HG02798 (cell line): ENCODE results near the gene PRKCE.

Source experiments
- ATAC-seq: cut with Tn5 transposase; IDR thresholded peaks from one replicate; pipeline ENCODE4 v1.9.1; 2021; ENCODE audit warnings: mild to moderate bottlenecking; ENCODE audit not compliant: unreplicated experiment, poor library complexity

The PRKCE gene

DNA sequence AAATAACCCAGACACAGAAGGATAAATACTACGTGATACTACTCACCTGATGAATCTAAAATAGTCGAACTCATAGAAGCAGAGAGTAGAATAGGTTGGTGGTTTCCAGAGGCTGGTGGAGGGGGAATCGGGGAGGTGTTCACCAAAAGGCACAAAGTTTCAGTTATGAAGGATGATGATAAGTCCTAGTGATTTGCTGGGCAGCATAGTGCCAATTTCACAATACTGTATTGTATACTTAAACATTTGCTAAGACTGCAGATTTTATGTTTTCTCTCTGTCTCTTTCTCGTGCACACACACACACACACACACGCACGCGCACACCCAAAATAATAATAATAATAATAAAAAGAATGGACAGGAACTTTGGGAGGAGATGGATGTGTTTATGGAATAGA, 425.4 kb downstream of the PRKCE start:
- ATAC-seq, result no peak

DNA sequence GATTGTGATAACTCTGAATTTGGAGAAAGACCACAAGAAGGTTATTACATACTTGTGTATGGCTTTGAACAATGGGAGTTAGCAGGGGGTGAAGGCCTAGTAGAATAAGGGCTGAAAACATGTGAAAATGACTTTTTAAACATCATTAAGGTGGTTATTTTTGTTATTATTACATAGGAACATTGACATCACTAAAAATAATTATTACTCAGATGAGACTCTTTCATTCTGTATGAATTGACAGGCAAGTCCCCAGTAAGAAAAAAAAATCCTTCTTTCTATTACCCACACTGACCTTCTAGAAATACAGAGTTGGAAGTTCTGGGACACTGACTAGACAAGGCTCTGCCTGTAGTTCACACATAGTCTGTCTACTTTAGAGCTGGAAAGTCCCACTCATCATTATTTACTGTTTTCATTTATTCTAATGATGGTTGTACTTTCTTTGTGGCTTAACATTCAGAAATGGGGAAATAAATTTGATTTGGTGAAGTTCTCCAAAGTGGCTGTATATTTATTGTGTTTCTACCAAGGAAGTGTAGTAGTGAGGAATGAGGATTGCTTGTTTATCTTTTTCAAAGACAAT, 426.1 kb downstream of the PRKCE start:
- no peak for ATAC-seq

DNA sequence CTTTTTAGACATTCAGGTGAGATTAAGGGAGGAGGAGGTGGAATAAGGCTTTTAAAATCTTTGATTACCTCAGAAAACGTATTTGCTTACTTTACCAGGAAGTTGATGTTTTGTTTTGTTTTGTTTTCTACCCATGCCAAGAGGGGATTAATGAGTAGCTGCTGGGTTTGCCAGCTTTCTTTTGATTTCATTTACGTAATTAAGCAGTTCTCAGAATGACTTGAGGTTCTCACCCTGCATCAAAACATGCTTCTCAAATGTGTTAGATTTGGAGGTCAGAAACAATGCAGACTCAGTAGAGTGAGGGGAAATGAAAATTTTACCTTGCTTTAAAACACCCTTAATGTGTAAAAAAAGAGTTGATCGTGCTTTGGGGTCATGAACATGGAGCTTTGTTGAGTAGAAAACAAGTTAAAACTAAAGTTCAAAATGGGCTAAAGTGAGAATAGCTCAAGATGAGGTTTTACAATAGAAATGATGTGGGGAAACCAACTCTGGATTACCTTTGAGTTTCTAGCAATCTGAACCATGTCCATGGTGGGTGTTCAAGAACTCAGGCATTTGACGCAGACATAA, 428.6 kb downstream of the PRKCE start:
- ATAC-seq, result no peak

DNA sequence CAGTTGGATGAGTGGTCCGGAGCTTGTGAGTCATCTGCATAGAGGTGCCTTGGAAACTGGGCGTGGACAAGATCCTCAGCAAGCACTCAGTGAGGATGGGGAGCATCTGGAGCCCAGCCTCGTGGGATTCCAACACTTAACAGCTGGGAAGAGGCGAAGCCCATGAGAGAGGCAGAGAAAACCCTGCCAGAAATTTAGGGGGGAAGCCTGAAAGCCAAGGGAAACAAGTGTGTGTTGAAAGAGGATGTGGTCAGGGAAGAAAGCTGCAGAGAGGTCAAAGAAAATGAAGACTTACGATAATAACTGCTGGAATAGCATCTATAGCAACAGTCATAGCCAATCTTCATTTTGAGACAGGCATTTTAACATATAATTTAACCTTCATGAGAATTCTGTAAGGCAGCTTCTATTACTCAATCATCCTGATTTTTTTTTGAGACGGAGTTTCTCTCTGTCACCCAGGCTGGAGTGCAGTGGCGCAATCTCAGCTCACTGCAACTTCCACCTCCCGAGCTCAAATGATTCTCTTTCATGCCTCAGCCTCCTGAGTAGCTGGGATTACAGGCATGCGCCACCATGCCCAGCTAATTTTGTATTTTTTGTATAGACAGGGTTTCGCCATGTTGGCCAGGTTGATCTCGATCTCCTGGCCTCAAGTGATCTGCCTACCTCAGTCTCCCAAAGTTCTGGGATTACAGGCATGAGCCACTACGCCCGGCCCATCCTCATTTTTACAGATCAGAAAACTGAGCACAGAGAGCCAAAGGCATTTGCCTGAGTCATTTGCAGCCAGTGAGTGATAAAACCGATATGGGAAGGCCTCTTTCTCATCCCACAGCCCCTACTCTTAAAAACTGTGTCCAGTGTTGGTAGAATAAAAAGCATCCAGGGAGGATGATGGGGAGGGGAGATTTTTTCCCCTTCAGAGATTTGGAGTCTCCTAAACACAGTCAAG, 431.3 kb downstream of the PRKCE start:
- ATAC-seq, result no peak

DNA sequence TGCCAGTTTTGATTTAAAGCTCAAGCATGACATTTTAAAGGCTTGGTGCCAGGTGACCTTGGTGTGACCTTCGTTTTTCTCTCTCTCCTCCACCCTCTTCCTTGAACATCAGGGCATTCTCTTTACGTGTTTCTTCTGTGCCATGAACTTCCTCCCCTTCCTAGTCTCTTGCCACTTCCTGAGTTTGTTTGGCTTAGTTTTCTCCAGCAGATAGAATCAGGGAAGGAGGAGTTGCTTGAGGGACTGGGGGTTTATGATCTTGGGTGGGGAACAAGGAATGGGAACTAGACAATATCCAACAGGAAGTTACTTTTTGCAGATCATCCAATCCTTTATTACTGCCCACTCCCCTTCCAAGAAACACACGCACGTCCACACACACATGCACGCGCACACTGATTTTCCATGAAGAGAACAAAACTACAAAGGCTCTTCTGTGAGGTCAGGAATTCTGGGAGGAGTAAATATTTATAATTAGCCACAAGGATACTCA, 435.1 kb downstream of the PRKCE start:
- no peak for ATAC-seq

DNA sequence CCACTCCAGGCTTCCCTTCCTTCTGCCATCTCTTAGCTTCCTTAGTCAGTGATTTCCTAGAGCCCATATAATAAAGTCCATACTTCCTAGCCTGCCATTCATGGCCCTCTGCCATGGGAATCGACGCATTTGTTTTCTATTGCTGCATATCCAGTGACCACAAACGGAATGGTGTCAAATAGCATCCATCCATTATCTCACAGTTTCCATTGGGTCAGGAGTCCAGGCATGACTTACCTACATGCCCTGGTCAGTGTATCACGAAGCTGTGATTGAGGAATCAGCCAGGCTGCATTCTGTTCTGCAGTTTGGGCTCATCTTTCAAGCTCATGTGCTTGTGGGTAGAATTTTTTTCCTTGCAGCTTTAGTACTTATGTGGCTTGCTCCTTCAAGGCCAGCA, 436.0 kb downstream of the PRKCE start:
- no peak for ATAC-seq

DNA sequence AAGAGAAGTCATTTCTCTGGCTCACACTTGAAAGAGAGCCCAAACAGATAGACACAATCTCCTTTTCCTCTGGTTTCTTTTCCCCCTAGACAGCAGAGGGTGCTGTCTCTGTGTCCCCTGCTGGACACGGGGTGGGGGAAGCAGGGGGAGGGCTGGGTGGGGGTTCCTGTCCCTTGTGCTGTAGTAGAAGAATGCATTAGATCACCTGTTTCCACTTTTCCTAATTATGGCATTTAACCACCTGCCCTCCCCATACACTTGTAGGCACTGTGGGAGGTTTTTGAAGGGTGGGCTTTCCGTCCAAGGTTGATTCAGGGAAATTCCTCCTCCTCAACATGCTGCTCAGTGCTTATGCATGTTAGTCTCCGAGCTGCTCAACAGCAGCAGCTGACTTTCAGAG, 439.5 kb downstream of the PRKCE start:
- ATAC-seq, result no peak

DNA sequence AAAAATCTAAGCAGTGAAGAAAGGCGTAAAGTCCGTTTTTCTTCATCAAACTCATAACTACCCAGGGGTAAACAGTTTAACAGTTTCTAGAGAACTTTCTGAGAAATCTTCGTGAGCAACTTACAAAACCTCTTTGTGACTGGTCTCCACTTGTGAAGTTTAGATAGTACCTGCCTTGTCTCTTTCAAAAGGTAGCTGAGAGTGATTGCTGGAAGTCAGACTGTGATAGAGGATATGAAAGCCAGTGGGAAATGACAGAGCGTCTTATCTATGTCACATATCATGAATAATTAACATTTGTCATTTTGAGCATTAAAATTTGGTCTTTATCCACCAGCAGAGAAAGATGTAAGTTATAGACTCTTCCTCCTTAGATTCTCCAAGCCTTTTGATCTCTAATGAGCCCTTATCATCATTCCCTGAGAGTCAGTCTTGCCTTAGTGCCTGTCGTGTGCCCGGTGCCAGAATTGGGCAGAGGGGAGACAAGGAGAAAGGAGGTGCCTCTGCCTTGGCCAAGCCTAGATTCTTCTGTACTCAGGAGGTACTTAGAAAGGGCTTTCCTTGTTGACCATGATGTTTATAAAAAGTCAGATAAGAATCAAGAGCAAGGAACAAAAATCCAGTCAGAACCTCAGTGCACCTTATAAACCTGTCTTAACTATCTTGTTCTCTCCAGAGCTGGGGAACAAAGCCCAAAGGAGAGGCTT, 440.6 kb downstream of the PRKCE start:
- no peak for ATAC-seq

DNA sequence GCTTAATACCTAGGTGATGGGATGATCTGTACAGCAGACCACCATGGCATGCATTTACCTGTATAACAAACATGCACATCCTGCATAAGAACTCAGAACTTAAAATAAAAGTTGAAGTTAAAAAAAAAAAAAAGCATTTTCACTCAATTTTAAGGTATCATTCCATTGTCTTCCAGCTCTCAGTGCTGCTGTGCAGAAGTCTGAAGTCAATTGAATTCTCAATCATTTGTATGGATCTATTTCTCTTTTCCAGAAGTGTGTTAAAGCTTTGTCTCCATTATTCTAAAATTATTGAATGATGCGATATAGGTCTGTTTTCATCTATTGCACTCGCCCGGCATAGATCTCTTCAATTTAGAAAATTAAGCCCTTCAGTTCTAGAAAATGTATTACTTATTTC, 443.2 kb downstream of the PRKCE start:
- ATAC-seq, result no peak

DNA sequence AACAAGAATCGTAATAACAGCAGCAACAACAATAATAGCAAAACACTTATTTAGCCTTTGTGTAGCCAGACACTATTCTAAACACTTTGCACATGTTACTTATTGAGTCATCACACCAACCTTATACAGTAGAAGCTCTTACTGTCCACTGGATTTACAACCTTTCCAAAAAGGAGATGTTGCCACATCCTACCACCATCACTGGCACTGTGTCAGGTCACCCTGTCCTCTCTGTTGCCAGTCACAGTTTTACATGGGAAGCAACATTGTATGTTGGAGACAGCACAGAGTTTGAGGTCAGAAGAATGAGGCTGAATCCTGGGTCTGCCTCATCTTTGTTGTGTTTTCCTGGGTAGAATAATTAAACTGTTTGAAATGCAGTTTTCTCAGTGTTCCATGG, 444.4 kb downstream of the PRKCE start:
- no peak for ATAC-seq

DNA sequence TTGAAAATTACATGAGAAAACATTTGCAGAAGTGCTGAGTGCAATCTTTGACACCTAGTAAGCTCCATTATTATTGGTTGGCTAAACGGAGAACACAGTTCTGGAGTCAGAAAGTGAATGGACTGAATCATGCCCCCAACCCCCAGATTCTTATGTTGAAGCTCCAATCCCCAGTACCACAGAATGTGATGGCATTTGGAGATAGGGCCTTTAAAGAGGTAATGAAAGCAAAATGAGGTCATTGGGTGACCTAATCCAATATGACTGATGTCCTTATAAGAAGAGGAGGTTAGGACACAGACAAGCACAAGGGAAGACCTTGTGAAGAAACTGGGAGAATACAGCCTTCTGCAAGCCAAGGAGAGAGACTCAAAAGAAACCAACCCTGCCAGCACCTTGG, 444.8 kb downstream of the PRKCE start:
- ATAC-seq, result no peak

DNA sequence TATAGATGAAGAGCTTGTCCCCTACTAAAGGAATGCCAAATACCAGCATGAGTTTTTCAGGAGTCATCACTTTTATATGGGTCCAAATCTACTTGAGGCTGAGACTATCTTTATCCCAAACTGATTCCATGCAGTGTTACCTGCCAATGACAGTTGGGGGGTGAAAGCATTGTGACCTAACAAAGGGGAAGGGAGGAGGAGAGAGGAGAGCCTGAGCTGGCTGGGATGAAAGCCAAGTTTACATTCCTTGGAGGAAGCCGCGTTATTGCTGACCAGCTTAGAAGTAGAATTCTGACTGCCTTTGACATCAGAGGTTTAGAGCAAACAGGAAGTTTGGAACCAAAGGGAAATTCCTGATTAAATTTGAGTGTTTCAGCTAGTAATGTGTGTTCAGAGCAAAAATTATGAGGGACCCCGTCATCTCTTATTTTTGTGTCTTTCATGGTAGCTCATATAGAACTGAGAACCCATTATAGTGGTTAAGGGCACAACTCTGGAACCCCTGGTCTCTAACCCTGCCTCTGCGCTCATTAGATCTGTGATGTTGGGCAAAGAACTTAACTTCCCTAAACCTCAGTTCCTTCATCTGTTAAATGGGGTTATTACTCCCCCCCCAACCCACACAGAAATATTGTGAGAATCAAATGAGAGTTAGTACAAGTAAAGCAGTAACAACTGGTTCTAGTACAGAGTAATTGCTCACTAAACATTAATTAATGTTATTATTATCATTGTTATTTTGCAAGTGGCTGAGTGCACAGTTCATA, 446.4 kb downstream of the PRKCE start:
- no peak for ATAC-seq

DNA sequence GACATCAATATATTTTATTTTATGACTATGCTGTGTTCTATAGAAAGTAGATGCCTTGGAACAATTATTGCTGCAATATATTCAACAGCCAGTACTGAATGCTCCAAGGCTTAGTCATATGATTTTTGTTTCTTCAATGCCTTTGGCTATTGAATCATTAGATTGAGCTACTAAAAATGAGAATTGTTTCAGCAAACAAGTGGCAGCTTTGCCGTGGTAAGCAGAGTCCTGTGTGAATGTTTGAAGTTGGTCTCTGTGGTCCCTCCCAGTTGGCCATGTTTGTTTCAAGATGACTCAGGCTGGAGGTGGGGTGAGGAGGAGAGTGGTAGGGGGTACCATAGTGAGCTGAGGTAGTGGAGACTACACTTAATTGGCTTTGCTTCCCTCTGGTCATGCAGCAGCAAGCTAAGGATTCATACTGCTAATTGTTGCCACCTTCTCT, 447.2 kb downstream of the PRKCE start:
- ATAC-seq, result no peak

DNA sequence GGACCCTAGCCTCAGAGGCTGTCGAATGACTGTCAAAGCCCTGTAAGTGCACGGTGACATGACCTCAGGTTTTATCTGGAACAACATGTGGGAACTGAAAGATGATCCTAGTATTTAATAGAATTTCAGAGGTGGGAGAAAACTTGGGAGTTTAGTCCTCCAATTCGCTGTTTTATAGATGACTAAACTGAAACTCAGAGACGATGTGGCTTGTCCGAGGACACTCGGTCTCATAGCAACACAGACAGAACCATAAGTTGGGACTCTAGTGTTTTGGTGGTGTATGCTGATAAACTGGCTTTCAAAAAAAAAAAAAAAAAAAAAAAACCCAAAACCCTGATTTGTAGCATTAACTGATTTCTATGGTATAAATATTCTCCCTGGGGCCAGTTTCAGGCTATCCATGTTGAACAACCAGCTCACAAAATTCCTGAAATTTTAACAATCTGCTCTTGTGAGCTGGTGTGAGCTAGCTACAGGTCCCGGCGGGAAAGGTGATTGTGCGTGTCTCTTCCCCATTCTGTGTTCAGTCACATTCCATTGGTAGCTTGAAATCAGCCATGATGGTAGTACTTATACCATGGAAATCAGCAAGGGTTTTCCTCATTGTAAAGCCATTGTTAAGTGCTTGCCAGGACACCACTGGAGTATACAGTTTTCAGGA, 450.2 kb downstream of the PRKCE start:
- ATAC-seq, result no peak

DNA sequence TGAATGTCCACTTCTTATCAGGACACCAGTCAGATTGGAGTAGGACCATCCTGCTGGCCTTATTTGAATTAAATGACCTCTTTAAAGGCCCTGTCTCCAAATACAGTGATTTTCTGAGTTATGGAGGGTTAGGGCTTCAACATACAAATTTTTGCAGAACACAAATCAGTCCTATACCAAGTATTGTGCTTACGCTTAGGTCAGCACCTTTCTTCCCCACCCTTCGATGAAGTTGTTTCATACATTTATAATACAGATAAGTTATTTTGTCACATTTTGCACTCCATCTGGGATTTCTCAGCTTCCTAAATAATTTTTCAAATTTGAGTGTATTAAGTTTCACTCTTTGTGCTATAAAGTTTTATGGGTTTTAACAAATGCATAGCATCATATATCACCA, 455.2 kb downstream of the PRKCE start:
- no peak for ATAC-seq

DNA sequence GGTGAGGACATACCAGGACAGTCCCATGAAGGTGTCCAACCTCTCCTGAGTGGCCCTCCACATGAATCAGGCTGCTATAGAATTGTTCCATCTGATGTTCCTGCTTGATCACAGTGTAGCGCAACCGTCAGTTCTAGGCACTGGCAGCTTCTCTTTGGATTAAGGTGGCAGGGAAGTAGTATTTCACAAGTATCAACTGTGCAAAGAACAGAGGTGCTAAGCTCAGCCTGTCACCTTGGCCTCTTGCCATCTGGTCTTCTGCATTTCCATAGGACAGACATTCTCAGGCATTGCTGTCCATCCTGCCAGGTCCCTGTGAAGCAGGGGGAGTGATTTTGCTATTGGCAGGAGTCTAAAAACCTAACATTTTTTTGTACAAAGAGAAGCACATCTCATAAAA, 463.5 kb downstream of the PRKCE start:
- no peak for ATAC-seq

DNA sequence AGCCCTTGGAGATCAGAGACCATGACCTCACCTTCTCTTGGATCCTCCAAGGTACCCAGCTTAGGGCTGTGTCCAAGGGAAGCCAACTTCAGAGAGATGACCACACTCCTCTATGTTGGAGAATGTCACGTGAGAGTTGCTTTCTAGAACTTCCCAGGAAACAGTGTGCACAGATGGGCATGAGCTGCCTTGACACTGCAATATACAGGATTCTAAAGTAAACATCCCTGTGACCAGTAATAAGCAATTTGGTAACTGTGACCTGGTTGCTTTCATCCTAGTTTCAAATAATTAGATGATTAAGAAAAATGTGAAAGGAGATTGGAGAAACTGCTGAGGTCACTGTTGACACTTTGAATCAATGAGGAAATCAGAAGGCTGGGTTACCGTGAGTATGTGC, 464.7 kb downstream of the PRKCE start:
- no peak for ATAC-seq

DNA sequence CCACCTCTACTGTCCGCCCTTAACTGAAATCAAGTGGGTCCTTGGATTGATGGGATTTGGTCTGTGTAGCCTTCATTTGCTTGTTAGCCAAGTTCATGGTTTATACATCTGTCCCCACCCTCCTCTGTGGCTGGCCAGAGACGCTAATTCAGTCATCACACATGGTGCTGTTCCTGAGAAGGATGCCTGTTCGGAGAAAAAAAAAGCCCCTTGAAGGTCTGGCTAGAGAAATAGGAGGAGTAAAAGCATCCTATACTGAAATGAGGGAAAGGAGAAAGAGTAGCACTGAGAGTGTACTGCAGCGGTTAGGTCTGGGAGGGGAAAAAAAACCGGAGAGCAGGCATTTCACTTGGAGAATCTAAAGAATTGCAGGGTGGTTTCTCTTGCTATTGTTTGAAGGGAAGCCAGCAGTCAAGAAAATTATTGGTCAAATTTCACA, 465.1 kb downstream of the PRKCE start:
- ATAC-seq, result no peak

DNA sequence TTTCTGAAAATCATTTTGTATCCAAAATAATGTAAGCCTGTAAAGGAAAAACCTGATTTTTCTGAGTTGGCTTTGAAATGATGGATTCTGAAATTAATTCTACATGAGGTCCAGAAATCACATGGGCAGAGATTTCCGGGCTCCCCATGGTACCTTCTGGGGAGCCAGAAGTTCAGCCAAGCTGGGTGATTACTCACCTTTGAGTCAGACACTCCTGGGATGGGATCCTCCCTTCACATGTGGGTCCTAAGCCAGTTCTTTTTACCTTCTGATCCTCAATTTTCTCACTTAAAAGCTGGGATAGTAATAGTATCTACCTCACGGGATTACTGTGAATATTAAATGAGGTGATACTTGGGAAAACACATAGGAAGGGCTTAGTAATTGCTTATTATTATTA, 465.9 kb downstream of the PRKCE start:
- no peak for ATAC-seq
